H9 (cell line): ENCODE measurements around the gene ABHD15. TPM values are rescaled to one million over a fixed set of nuclear protein-coding genes. Genes with fewer than 3 reads are reported as not detected.

Source experiments
- DNase-seq: peaks from one replicate; pipeline ENCODE4 v3.0.0-alpha.2; 2017
- H2AFZ ChIP-seq: one replicate; pipeline ENCODE4 v1.6.1; 2013; ENCODE audit warnings: mild to moderate bottlenecking, low read length, control low read depth, moderate library complexity
- H2AK5ac ChIP-seq: 2 replicates; pipeline ENCODE4 v1.6.1; 2013; ENCODE audit warnings: low read length, control low read depth, mixed read lengths; ENCODE audit not compliant: insufficient read length
- H2BK120ac ChIP-seq: one replicate; pipeline ENCODE4 v1.6.1; 2013; ENCODE audit warnings: low read depth, mild to moderate bottlenecking, low read length, control low read depth, inconsistent platforms; ENCODE audit not compliant: poor library complexity, severe bottlenecking
- H2BK12ac ChIP-seq: 2 replicates; pipeline ENCODE4 v1.6.1; 2013; ENCODE audit warnings: low read length, control low read depth, mixed read lengths, low read depth; ENCODE audit not compliant: insufficient read length
- H2BK15ac ChIP-seq: 2 replicates; pipeline ENCODE4 v1.6.1; 2013; ENCODE audit warnings: low read depth, low read length, control low read depth
- H2BK20ac ChIP-seq: one replicate; pipeline ENCODE4 v1.6.1; 2013; ENCODE audit warnings: low read depth, mild to moderate bottlenecking, low read length, control low read depth, inconsistent platforms; ENCODE audit not compliant: poor library complexity, severe bottlenecking
- H2BK5ac ChIP-seq: 2 replicates; pipeline ENCODE4 v1.6.1; 2013; ENCODE audit warnings: low read length, control low read depth, mixed read lengths; ENCODE audit not compliant: insufficient read length
- H3K14ac ChIP-seq: 2 replicates; pipeline ENCODE4 v1.6.1; 2013; ENCODE audit warnings: low read length, control low read depth; ENCODE audit not compliant: insufficient read depth
- H3K18ac ChIP-seq: 2 replicates; pipeline ENCODE4 v1.6.1; 2013; ENCODE audit warnings: low read depth, mild to moderate bottlenecking, mixed read lengths, low read length, control low read depth; ENCODE audit not compliant: insufficient read length
- H3K23ac ChIP-seq: 2 replicates; pipeline ENCODE4 v1.6.1; 2013; ENCODE audit warnings: low read length, control low read depth, mixed read lengths, low read depth; ENCODE audit not compliant: insufficient read length
- H3K23me2 ChIP-seq: 2 replicates; pipeline ENCODE4 v1.6.1; 2013; ENCODE audit warnings: low read depth, mild to moderate bottlenecking, mixed read lengths, low read length, control low read depth; ENCODE audit not compliant: insufficient read length, poor library complexity, severe bottlenecking
- H3K27ac ChIP-seq: 2 replicates; pipeline ENCODE4 v1.5.1; 2013; ENCODE audit warnings: low read length, control low read depth, mixed read lengths, low read depth; ENCODE audit not compliant: insufficient read length
- H3K27me3 ChIP-seq: 2 replicates; pipeline ENCODE4 v1.6.1; 2013; ENCODE audit warnings: low read length, control low read depth, inconsistent platforms; ENCODE audit not compliant: insufficient read depth
- H3K4ac ChIP-seq: 2 replicates; pipeline ENCODE4 v1.6.1; 2013; ENCODE audit warnings: low read depth, mild to moderate bottlenecking, control low read depth, inconsistent platforms, low read length, moderate library complexity
- H3K4me1 ChIP-seq: 2 replicates; pipeline ENCODE4 v1.6.1; 2013; ENCODE audit warnings: low read length, control low read depth, inconsistent platforms; ENCODE audit not compliant: insufficient read depth
- H3K4me2 ChIP-seq: 2 replicates; pipeline ENCODE4 v1.6.1; 2013; ENCODE audit warnings: low read length, control low read depth, mixed read lengths; ENCODE audit not compliant: insufficient read length, insufficient read depth
- H3K56ac ChIP-seq: 2 replicates; pipeline ENCODE4 v1.6.1; 2013; ENCODE audit warnings: low read depth, mild to moderate bottlenecking, mixed read lengths, low read length, control low read depth; ENCODE audit not compliant: insufficient read length
- H3K79me1 ChIP-seq: 2 replicates; pipeline ENCODE4 v1.6.1; 2013; ENCODE audit warnings: low read depth, mild to moderate bottlenecking, moderate library complexity, low read length, control low read depth, inconsistent platforms; ENCODE audit not compliant: insufficient read depth, poor library complexity, severe bottlenecking
- H3K79me2 ChIP-seq: 2 replicates; pipeline ENCODE4 v1.6.1; 2013; ENCODE audit warnings: low read length, control low read depth, inconsistent platforms; ENCODE audit not compliant: insufficient read depth
- H3K9ac ChIP-seq: 2 replicates; pipeline ENCODE4 v1.6.1; 2013; ENCODE audit warnings: low read length, control low read depth, mixed read lengths; ENCODE audit not compliant: insufficient read length; ENCODE audit errors: extremely low read depth
- H3K9me3 ChIP-seq: one replicate; pipeline ENCODE4 v1.6.1; 2013; ENCODE audit warnings: low read depth, low read length, inconsistent platforms; ENCODE audit not compliant: control insufficient read depth
- H3T11ph ChIP-seq: one replicate; pipeline ENCODE4 v1.6.1; 2013; ENCODE audit warnings: mild to moderate bottlenecking, low read length, control low read depth, inconsistent platforms
- H4K20me1 ChIP-seq: one replicate; pipeline ENCODE4 v1.6.1; 2013; ENCODE audit not compliant: control insufficient read depth, insufficient read length, insufficient read depth
- H4K5ac ChIP-seq: 2 replicates; pipeline ENCODE4 v1.6.1; 2013; ENCODE audit warnings: low read depth, mild to moderate bottlenecking, mixed read lengths, low read length, control low read depth; ENCODE audit not compliant: insufficient read length
- H4K8ac ChIP-seq: replicated peaks from 2 replicates; pipeline ENCODE4 v1.6.1; 2013; ENCODE audit warnings: low read length, control low read depth, mixed read lengths, low read depth; ENCODE audit not compliant: insufficient read length
- H4K91ac ChIP-seq: 2 replicates; pipeline ENCODE4 v1.6.1; 2013; ENCODE audit warnings: low read depth, mild to moderate bottlenecking, moderate library complexity, mixed read lengths, low read length, control low read depth; ENCODE audit not compliant: insufficient read length
- H3K27ac Mint-ChIP-seq, 3 experiments: 2 replicates in 2 of 3; 3 replicates in 1 of 3; pipeline ENCODE4 v1.8.0; 2020 to 2021; ENCODE audit warnings: mixed read lengths in 3 of 3, mild to moderate bottlenecking in 1 of 3, moderate library complexity in 1 of 3
- H3K27me3 Mint-ChIP-seq: 2 replicates; pipeline ENCODE4 v1.8.0; 2021; ENCODE audit warnings: low read depth, mild to moderate bottlenecking, moderate library complexity, mixed read lengths
- H3K36me3 Mint-ChIP-seq, 3 experiments: 2 replicates in 2 of 3; 3 replicates in 1 of 3; pipeline ENCODE4 v1.8.0; 2020 to 2021; ENCODE audit warnings: low read depth in 3 of 3, mixed read lengths in 3 of 3; ENCODE audit not compliant: insufficient read depth in 1 of 3
- H3K4me1 Mint-ChIP-seq, 2 experiments: 2 replicates each; pipeline ENCODE4 v1.8.0; 2020; ENCODE audit warnings: mixed read lengths in 2 of 2
- H3K4me3 Mint-ChIP-seq, 2 experiments: 2 replicates in 1 of 2; 3 replicates in 1 of 2; pipeline ENCODE4 v1.8.0; 2020 to 2021; ENCODE audit warnings: mild to moderate bottlenecking in 2 of 2, mixed read lengths in 2 of 2, moderate library complexity in 1 of 2
- H3K9me3 Mint-ChIP-seq, 2 experiments: 2 replicates in 1 of 2; 3 replicates in 1 of 2; pipeline ENCODE4 v1.8.0; 2020; ENCODE audit warnings: mild to moderate bottlenecking in 2 of 2, mixed read lengths in 2 of 2, moderate library complexity in 1 of 2
- CTCF ChIP-seq: fragments of 200-600 bp; sonication (generic); conservative IDR thresholded peaks from 3 replicates; pipeline ENCODE4 v1.8.0; 2021; ENCODE audit warnings: antibody characterized with exemption, mild to moderate bottlenecking
- WGBS: extraction: QIAGEN DNeasy Blood & Tissue Kit; methylation state at CpG from one replicate; pipeline ENCODE4 v1.1.7; 2013; ENCODE audit warnings: missing lambda C conversion rate, low lambda C conversion rate, mixed read lengths; ENCODE audit not compliant: insufficient read length; ENCODE audit errors: extremely low coverage; 5-methylcytosine and 5-hydroxymethylcytosine counted together
- total RNA-seq: library from RNA; stranded (reverse); gene quantifications from 2 replicates; pipeline ENCODE4 v1.2.1, GENCODE V29; 2021

ABHD15 gene
- total RNA-seq, 1 experiment from 2014 or later, result 2.5 TPM

- peaks cover 11% of the 10 kb centered on the region for H3K27me3 ChIP-seq
- H3K9me3 ChIP-seq, result no peaks in the 10 kb centered on the region
- Mint-ChIP-seq H3K4me3 (peak overlapping the region in 1 of 2 experiments; percentile 69; a peak in 3 of 5 replicates), H3K36me3 (peaks cover 2 to 10% (median 8%) of the 10 kb centered on the region in 3 experiments; a peak in 4 of 7 replicates), H3K27me3 (peaks cover 65% of the 10 kb centered on the region), H3K27ac (no peak overlapping the region), H3K9me3 (no peaks in the 10 kb centered on the region), H3K4me1 (peaks cover 21 to 48% of the 10 kb centered on the region in 2 experiments)
- H3K18ac ChIP-seq, result no peak overlapping the region
- no peak overlapping the region for H2BK15ac ChIP-seq
- H2BK5ac ChIP-seq, result no peak overlapping the region
- peaks cover 9% of the 10 kb centered on the region for H3K23me2 ChIP-seq
- H3K27ac ChIP-seq, result no peak overlapping the region
- no peak overlapping the region for H3K56ac ChIP-seq
- H4K20me1 ChIP-seq, result no peaks in the 10 kb centered on the region
- no peak overlapping the region for H3K4ac ChIP-seq
- H4K8ac ChIP-seq, result no peak overlapping the region
- no peak overlapping the region for H3K4me2 ChIP-seq
- H2BK12ac ChIP-seq, result no peak overlapping the region
- no peak overlapping the region for H4K5ac ChIP-seq
- no peak overlapping the region for H3K23ac ChIP-seq
- H3K4me1 ChIP-seq, result peaks cover 2% of the 10 kb centered on the region; the same call in 1 of the 2 replicates
- no peak overlapping the region for H2AFZ ChIP-seq
- DNase-seq, result peak; percentile 48
- no peak overlapping the region for H4K91ac ChIP-seq
- no peaks in the 10 kb centered on the region for H3K79me1 ChIP-seq
- H3K14ac ChIP-seq, result no peak overlapping the region
- no CpG with 5 or more reads among the region's 16 CpGs for WGBS
- H2BK20ac ChIP-seq, result no peak overlapping the region
- H2BK120ac ChIP-seq, result no peak overlapping the region
- H3T11ph ChIP-seq, result no peak overlapping the region
- no peaks in the 10 kb centered on the region for H3K79me2 ChIP-seq
- H2AK5ac ChIP-seq, result no peak overlapping the region
- TF ChIP-seq CTCF, result no peak
- no peak overlapping the region for H3K9ac ChIP-seq
Measured at GRCh38 chr17:29614349-29615047, 47.7 kb upstream of the ABHD15 start.
